Measurements from ENCODE around the gene HMOX1. TPM values are rescaled to one million over a fixed set of nuclear protein-coding genes. Genes with fewer than 3 reads are reported as not detected.
A peak's percentile ranks its signal among the peaks of the same experiment; 100 is the strongest.

HMOX1 gene
- total RNA-seq, 5 donors from 2014 or later (not counting 1 experiment from before 2014, with no cell fraction given), result 0.40 to 2.4 (median 1.0) TPM

DNA sequence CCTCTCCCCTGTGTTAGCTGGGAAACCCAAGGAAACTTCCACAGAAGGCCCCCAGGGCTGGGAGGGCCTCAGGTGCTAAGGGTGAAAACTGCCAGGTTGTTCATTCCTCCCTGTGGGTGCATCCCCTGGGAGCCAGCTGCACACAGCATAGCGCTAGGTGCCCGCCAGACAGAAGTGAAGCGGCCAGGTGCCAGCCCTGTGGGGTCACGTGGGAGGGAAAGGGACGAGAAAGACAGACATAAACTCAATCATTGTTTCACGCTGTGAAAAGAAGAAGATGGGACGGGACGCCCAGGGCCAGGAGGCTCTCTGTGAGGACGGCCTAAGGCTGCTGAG lies 31.6 kb upstream of the HMOX1 start:
- ATAC-seq (replicated peaks in 1 of 4) (no peak), DNase-seq (no peak)
- Histone ChIP-seq H3K9me3 (no peaks in the 10 kb centered on the region), H3K27ac (ENCODE audit: low read length) (no peak overlapping the region), H3K27me3 (replicated peaks in 1 of 2; ENCODE audit: control insufficient read depth in 2 of 2, extremely low read depth in 1 of 2, insufficient read depth in 2 of 2, low read length in 1 of 2) (peaks cover 0 to 30% of the 10 kb centered on the region in 2 experiments), H3K4me1 (ENCODE audit: control insufficient read depth in 1 of 2, extremely low read depth in 1 of 2, insufficient read depth in 2 of 2, low read length in 2 of 2) (peaks cover 0 to 28% of the 10 kb centered on the region in 2 experiments), H3K4me3 (ENCODE audit: control insufficient read depth in 1 of 2, extremely low read depth in 1 of 2, low read length in 1 of 2) (no peak overlapping the region), H3K36me3 (ENCODE audit: control insufficient read depth in 2 of 2, extremely low read depth in 1 of 2, insufficient read depth in 1 of 2, low read length in 1 of 2) (peaks cover 13 to 27% of the 10 kb centered on the region in 2 donors)
- Mint-ChIP-seq H3K27ac (peak overlapping the region in 1 of 2 donors; percentile 61), H3K4me3 (no peak overlapping the region), H3K27me3 (peaks cover 0 to 10% of the 10 kb centered on the region in 2 donors), H3K9me3 (no peaks in the 10 kb centered on the region), H3K4me1 (peaks cover 23 to 28% (median 25%) of the 10 kb centered on the region in 3 donors), H3K36me3 (peaks cover 12% of the 10 kb centered on the region)
- WGBS (ENCODE audit: insufficient coverage), result 75% methylated on average over 5 of the region's 9 CpGs
- ChIA-PET CTCF (interaction anchor here in 1 of 2 donors (0.9 kb wide), 1 partner anchor 50 kb away, joined by 4 read pairs; the partner anchor contains the start of gene TOM1), POLR2A (interaction anchor here in 1 of 2 donors (0.6 kb wide), 1 partner anchor 24 kb away, joined by 11 read pairs; no protein-coding TSS in a partner anchor)

DNA sequence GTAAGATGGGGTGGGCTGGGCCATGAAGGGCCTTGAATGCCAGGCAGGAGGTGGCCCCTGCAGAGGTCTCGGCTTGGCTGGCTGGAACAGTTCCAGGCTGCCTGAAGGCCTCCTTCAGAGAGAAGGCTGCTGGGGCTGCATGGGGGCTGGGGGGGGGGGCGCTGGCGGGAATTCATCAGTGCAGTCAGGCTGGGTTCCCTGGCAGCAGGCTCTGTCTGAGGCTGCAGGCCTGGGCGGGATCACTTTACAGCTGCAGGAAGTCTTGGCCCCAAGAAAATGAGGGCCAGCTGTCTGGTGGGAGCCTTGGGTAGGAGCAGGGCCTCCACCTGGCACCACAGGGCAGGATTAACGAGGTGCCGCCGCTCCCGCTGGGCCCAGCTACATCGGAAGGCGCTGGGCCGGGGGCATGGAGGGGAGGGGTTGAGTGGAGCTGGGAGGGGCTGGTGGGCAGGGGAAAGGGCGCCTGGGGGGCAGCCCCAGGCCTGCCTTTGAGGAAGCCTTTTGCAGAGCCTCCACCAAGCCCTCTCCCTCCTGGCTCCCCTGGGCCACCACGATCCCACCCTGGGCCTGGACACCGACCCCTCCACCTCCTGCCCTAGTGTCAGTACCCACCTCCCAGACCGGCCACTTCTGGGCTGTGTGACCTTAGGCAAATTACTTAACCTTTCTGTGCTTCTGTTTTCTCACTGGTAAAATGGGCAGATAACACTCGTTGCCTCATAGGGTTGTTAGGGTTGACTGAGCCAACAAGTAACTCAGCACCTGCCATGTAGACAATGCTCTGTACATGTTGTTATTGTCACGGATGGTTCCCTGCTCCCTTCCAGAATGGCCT lies 31.0 kb upstream of the HMOX1 start:
- peak in 1 of 4 experiments; percentile 4 for ATAC-seq (replicated peaks in 1 of 4)
- Mint-ChIP-seq H3K4me3 (peak overlapping the region in 1 of 3 donors; percentile 86), H3K4me1 (peaks cover 23 to 28% (median 25%) of the 10 kb centered on the region in 3 donors), H3K27ac (no peak overlapping the region), H3K9me3 (no peaks in the 10 kb centered on the region), H3K27me3 (peaks cover 0 to 10% of the 10 kb centered on the region in 2 donors), H3K36me3 (peaks cover 8% of the 10 kb centered on the region)
- ChIA-PET CTCF (interaction anchor here in 1 of 2 donors (0.9 kb wide), 1 partner anchor 50 kb away, joined by 4 read pairs; the partner anchor contains the start of gene TOM1), POLR2A (interaction anchor here (0.6 to 0.7 kb wide), 2 partner anchors 23 to 74 kb away, joined by 3 to 11 read pairs; no protein-coding TSS in a partner anchor)
- no peak overlapping the region for H3K27ac ChIP-seq (ENCODE audit: low read length)
- H3K9me3 ChIP-seq, result no peaks in the 10 kb centered on the region
- H3K36me3 ChIP-seq (ENCODE audit: control insufficient read depth in 2 of 2, extremely low read depth in 1 of 2, insufficient read depth in 1 of 2, low read length in 1 of 2), result peaks cover 11 to 21% of the 10 kb centered on the region in 2 donors
- H3K27me3 ChIP-seq (replicated peaks in 1 of 2; ENCODE audit: control insufficient read depth in 2 of 2, extremely low read depth in 1 of 2, insufficient read depth in 2 of 2, low read length in 1 of 2), result peaks cover 0 to 31% of the 10 kb centered on the region in 2 experiments
- DNase-seq, result peak in 1 of 35 experiments; percentile 24
- no peak overlapping the region for H3K4me3 ChIP-seq (ENCODE audit: control insufficient read depth in 1 of 2, extremely low read depth in 1 of 2, low read length in 1 of 2)
- peaks cover 0 to 28% of the 10 kb centered on the region in 2 experiments for H3K4me1 ChIP-seq (ENCODE audit: control insufficient read depth in 1 of 2, extremely low read depth in 1 of 2, insufficient read depth in 2 of 2, low read length in 2 of 2)
- WGBS (ENCODE audit: insufficient coverage), result 65% methylated on average over 12 of the region's 17 CpGs

DNA sequence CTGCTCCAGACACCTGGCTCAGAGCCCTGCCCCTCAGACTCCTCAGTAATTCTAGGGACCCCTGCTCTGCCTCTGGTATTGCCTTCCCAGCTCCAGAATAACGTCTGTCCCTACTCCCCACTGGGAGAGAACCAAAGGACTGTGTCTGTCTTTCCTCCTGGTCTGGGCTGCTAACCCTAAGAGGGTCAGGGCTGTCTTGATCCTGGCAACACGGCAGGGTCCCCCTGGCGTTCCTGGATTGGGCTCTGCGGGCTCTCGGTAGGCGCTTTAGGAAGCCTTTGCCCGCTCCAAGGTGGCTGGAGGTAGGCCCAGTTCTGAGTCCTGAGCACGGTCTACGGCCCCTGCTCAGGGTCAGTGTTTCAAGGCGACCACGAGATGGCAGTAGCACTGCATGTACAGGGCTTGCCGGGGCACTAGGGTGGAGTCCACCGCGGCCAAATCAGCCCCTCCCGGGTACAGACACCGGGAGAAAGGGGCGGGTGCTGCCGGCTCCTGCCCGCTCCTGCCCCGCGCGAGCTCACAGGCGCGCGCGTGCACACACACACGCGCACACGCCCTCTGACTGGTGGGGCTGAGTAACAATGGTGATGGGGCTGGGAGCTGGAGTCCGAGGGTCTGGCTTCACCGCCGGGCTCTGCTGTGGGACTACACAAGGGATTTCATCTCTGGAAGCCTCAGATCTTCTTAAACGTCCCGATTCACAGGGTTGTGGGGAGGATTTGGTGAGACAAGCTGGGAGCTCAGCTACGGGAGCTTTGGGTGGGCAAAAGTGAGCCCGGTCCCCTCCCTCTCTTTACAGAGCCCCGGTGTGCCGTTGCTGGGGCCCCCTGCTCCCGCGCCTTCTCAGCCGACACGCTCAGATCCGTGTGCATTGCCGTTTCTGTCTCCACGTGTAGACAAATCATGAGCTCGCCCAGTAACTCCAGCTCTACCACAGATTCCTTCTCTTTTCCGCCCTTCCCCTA lies 30.1 kb upstream of the HMOX1 start:
- Histone ChIP-seq H3K4me3 (ENCODE audit: control insufficient read depth in 1 of 2, extremely low read depth in 1 of 2, low read length in 1 of 2) (peak overlapping the region; percentile 51 to 72), H3K36me3 (ENCODE audit: control insufficient read depth in 2 of 2, extremely low read depth in 1 of 2, insufficient read depth in 1 of 2, low read length in 1 of 2) (peaks cover 8 to 15% of the 10 kb centered on the region in 2 donors), H3K9me3 (no peaks in the 10 kb centered on the region), H3K4me1 (ENCODE audit: control insufficient read depth in 1 of 2, extremely low read depth in 1 of 2, insufficient read depth in 2 of 2, low read length in 2 of 2) (peaks cover 0 to 28% of the 10 kb centered on the region in 2 experiments), H3K27ac (ENCODE audit: low read length) (no peak overlapping the region), H3K27me3 (replicated peaks in 1 of 2; ENCODE audit: control insufficient read depth in 2 of 2, extremely low read depth in 1 of 2, insufficient read depth in 2 of 2, low read length in 1 of 2) (peaks cover 0 to 34% of the 10 kb centered on the region in 2 experiments)
- 6% methylated on average over 41 of the region's 47 CpGs for WGBS (ENCODE audit: insufficient coverage)
- peak overlapping the region; percentile 22 to 72 for H3K27ac Mint-ChIP-seq
- DNase-seq (peak; percentile 58 to 90 (median 73)), ATAC-seq (replicated peaks in 1 of 4) (peak; percentile 85 to 92 (median 88))
- H3K4me3 Mint-ChIP-seq, result peak overlapping the region; percentile 72 to 86 (median 75)
- H3K27me3 Mint-ChIP-seq, result peaks cover 2 to 13% of the 10 kb centered on the region in 2 donors
- H3K36me3 Mint-ChIP-seq, result peaks cover 2% of the 10 kb centered on the region
- no peaks in the 10 kb centered on the region for H3K9me3 Mint-ChIP-seq
- ChIA-PET POLR2A (interaction anchor here in 1 of 2 donors (0.6 kb wide), 1 partner anchor 764 kb away, joined by 3 read pairs; no protein-coding TSS in a partner anchor), CTCF (interaction anchor here in 1 of 2 donors (0.5 to 1.0 kb wide), 5 partner anchors 47 to 715 kb away, joined by 3 to 5 read pairs (median 4); partner anchors contain the start of gene TOM1)
- H3K4me1 Mint-ChIP-seq, result peaks cover 23 to 28% (median 25%) of the 10 kb centered on the region in 3 donors

DNA sequence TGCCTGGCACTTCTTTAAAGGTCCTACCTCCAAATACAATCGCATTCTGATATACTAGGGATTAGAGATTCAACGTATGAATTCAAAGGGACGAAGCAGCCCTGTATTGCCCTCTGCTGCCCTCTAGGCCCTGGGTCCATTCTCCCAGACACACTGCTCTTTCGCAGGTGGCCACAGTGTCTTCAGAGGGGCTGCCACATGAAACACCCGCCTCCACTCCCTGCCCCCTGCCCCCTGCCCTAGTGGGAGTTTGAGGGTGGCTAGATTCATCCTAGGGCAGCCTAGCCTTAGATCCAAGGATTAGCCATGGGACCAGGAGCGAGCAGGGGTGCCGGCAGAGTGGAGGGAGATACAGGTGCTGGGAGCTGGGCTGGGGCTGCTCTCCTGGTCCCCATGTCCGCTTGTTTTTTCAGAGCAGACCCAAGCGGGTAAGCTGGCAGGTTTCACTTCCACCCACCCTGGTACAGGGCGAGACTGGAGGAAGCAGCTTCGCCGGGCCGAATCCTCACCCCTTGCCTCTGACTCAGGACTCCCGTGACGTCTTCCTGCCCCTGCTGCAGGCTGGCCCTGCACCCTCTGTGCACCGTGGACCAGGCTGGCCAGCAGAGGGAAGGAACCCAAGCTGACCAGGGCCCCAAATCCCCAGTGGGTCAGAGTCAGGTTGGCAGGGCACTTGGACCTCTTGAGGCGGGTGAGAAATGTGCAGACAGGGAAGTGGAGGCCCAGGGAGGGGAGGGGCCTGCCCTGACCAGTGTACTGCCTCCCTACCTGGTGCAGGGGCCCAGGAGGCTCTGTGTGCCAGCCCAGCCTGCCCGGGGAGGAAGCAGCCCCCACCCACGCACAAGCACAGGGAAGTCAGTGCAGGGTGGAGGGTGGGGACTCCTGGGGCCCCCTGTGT lies 28.4 kb upstream of the HMOX1 start:
- no peak overlapping the region for H3K4me3 ChIP-seq (ENCODE audit: control insufficient read depth in 1 of 2, extremely low read depth in 1 of 2, low read length in 1 of 2)
- peak in 2 of 4 experiments; percentile 24 for ATAC-seq (replicated peaks in 1 of 4)

DNA sequence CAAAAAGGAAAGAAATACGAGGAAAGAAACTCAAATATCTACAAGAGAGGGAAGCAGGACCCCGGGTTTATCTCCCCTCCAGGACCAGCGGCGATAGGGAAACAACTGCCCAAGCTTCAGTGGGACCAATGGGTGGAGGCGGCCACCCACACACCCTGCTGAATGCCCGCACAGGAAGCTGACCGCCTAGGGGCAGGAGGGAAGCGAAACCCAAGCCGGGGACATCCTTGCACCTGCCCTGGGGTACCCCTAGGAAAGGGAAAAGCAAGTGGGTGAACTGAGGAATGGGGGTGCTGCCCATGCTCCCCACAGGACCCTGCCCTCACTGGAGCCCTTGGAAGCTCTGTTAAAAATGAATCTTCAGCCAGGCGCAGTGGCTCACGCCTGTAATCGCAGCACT lies 27.6 kb upstream of the HMOX1 start:
- Mint-ChIP-seq H3K27ac (no peak overlapping the region), H3K9me3 (no peaks in the 10 kb centered on the region), H3K4me3 (peak overlapping the region in 1 of 3 donors; percentile 86), H3K36me3 (no peaks in the 10 kb centered on the region), H3K4me1 (peaks cover 23 to 31% (median 28%) of the 10 kb centered on the region in 3 donors), H3K27me3 (peaks cover 8 to 13% of the 10 kb centered on the region in 2 donors)
- Histone ChIP-seq H3K4me1 (ENCODE audit: control insufficient read depth in 1 of 2, extremely low read depth in 1 of 2, insufficient read depth in 2 of 2, low read length in 2 of 2) (peaks cover 0 to 28% of the 10 kb centered on the region in 2 experiments), H3K36me3 (ENCODE audit: control insufficient read depth in 2 of 2, extremely low read depth in 1 of 2, insufficient read depth in 1 of 2, low read length in 1 of 2) (peaks cover under 1 to 1% of the 10 kb centered on the region in 2 donors), H3K27ac (ENCODE audit: low read length) (no peak overlapping the region), H3K27me3 (replicated peaks in 1 of 2; ENCODE audit: control insufficient read depth in 2 of 2, extremely low read depth in 1 of 2, insufficient read depth in 2 of 2, low read length in 1 of 2) (peaks cover 0 to 50% of the 10 kb centered on the region in 2 experiments), H3K4me3 (ENCODE audit: control insufficient read depth in 1 of 2, extremely low read depth in 1 of 2, low read length in 1 of 2) (no peak overlapping the region), H3K9me3 (no peaks in the 10 kb centered on the region)
- ChIA-PET CTCF (no interaction called here), POLR2A (no interaction called here)
- 50% methylated on average over 4 of the region's 12 CpGs for WGBS (ENCODE audit: insufficient coverage)
- DNase-seq, result no peak
- ATAC-seq (replicated peaks in 1 of 4), result no peak

More for the DNA sequence above, 28.4 kb upstream of the HMOX1 start:
- no peaks in the 10 kb centered on the region for H3K36me3 Mint-ChIP-seq
- peak overlapping the region in 1 of 2 donors; percentile 74 for H3K27ac Mint-ChIP-seq
- peak overlapping the region; percentile 21 to 86 (median 75) for H3K4me3 Mint-ChIP-seq
- H3K9me3 Mint-ChIP-seq, result no peaks in the 10 kb centered on the region
- WGBS (ENCODE audit: insufficient coverage), result 19% methylated on average over 12 of the region's 19 CpGs
- Histone ChIP-seq H3K4me1 (ENCODE audit: control insufficient read depth in 1 of 2, extremely low read depth in 1 of 2, insufficient read depth in 2 of 2, low read length in 2 of 2) (peaks cover 0 to 28% of the 10 kb centered on the region in 2 experiments), H3K27ac (ENCODE audit: low read length) (no peak overlapping the region), H3K9me3 (no peaks in the 10 kb centered on the region), H3K27me3 (replicated peaks in 1 of 2; ENCODE audit: control insufficient read depth in 2 of 2, extremely low read depth in 1 of 2, insufficient read depth in 2 of 2, low read length in 1 of 2) (peaks cover 0 to 45% of the 10 kb centered on the region in 2 experiments), H3K36me3 (ENCODE audit: control insufficient read depth in 2 of 2, extremely low read depth in 1 of 2, insufficient read depth in 1 of 2, low read length in 1 of 2) (peaks cover 5 to 6% of the 10 kb centered on the region in 2 donors)
- POLR2A ChIA-PET, result no interaction called here
- H3K27me3 Mint-ChIP-seq, result peaks cover 4 to 13% of the 10 kb centered on the region in 2 donors
- CTCF ChIA-PET, result no interaction called here
- H3K4me1 Mint-ChIP-seq, result peaks cover 23 to 31% (median 28%) of the 10 kb centered on the region in 3 donors
- peak in 10 of 35 experiments; percentile 13 to 61 (median 28) for DNase-seq
